ENCODE results near the gene ENDOG.

DNA sequence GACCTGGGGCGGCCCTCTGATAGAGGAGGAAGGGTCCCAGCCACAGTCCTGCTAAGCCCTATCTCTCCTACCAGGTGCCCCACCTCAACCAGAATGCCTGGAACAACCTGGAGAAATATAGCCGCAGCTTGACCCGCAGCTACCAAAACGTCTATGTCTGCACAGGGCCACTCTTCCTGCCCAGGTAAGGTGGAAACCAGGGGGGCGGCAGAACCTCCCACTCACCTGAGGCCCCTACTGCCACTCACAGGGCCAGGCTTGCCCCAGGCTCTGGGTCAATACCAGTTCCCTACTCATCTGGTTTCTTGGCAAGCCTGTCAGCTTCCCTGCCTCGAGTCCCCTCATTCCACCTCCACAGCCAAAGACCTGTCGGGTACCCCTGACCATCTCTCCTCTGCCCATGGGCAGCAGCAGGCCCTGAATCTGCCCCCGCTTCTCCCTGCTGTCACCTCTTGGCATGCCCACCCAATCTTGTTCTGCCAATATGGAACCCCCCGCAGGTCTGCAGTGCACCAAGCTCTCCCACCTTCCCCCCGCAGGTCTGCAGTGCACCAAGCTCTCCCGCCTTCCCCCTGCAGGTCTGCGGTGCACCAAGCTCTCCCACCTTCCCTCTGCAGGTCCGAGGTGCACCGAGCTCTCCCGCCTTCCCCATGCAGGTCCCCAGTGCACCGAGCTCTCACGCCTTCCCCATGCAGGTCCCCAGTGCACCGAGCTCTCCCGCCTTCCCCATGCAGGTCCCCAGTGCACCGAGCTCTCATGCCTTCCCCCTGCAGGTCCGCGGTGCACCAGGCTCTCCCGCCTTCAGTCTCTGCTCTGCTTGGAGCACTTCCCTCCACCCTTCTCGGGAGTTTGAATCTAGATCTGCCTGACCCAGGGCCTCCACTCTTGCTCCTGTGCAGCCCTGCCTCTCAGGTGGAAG lies 2.6 kb downstream of the ENDOG start:
- no peak for TF ChIP-seq EZH2 (IDR thresholded peaks at IDR 0.05; ENCODE audit: low read depth, unreplicated experiment)
- no peak for TF ChIP-seq ZNF114 (CRISPR knock-in tag; IDR thresholded peaks at IDR 0.05)
- TF ChIP-seq CTCF (conservative IDR thresholded peaks at IDR 0.05; ENCODE audit: low read depth in 2 of 2) = no peak
- TF ChIP-seq REST (IDR thresholded peaks at IDR 0.05; ENCODE audit: unreplicated experiment) = no peak
- no peak for TF ChIP-seq POLR2AphosphoS5 (IDR thresholded peaks at IDR 0.05; ENCODE audit: low read depth)

Measured in GM23338 (cell line).